NCI-H524 (cell line): Measurements from ENCODE around the gene IQCB1.
A peak's percentile ranks its signal among the peaks of the same experiment; 100 is the strongest.
"Not testable (repeated sequence)": the region's sequence is repeated elsewhere in the genome, so short reads cannot be mapped to it uniquely, and the experiment has no call there.

Experiments used
- DNase-seq, 2 experiments: peaks; one replicate each; lab custom pipeline; 2025; lab: John Stamatoyannopoulos, UW

IQCB1 gene

GRCh38 chr3:121803771-121804320 lies 31.0 kb downstream of the IQCB1 start:
- no peak for DNase-seq

DNA sequence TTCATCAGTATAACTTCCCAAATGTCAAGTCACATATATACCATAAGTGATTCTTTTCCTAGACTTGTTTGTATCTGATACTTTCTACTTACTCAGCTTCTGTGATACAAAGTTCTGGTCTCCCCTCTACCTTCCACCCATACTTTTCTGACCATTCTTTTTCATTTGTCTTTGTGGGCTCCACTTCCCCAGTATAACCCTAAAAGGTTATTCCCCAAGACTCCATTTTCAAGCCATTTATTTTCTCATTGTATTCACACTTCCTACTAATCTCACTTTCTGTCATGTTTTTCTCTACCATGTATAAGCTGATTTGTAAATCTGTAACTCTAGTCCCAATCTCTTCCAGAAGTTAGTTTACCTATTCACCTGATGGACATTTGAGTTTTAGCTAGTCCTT lies 34.0 kb downstream of the IQCB1 start:
- DNase-seq, result no peak

DNA sequence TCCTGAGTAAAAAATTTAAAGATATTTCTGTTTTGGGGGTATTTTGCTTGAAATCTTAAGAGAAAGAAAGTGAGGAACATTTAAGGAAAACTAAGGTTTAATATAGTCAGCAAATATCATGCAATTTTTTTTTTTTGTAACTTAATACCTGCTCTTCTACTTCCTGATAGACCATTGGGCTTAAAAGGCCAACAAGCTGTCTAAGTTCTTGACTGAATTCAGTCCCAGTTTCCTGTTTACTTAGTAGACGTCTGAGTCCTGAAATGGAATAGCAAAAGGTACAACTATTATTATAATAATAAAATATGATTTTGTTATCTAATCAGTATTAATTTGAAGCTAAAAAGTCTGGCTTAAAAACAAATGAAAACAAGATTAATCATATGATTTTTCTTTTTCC lies 37.9 kb downstream of the IQCB1 start:
- DNase-seq, result no peak

DNA sequence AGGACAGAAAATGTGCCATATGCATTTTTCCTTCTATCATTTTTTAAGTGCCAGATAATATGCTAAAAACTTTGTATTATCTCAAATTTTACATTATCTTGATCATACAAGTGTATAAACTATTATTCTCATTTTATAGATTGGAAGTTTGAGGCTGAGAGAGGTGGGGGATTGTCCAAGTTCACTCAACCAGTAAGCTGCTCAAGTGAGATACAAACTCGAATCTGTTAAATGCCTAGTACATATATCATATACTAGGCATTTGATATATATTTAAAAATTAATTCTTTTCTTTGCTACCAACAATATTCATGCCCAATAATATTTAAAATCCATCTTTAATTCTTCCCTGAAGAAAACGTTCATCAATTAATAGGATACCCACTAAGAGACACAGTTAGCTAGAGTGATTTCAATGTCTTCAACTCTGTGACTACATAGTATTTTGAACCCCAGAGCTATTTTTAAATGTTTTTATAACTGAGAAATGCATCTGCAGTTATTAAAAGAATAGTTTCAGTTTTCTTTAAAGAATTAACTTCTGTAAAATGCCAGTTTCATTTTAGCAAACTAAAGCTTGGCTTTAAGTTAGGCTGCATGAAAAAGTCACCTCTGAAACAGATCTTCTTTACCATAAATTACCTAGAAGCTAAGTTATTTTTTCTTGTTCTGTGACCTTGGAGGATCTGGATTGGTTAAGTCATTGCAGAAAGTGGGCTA lies 40.4 kb downstream of the IQCB1 start:
- DNase-seq, result no peak

DNA sequence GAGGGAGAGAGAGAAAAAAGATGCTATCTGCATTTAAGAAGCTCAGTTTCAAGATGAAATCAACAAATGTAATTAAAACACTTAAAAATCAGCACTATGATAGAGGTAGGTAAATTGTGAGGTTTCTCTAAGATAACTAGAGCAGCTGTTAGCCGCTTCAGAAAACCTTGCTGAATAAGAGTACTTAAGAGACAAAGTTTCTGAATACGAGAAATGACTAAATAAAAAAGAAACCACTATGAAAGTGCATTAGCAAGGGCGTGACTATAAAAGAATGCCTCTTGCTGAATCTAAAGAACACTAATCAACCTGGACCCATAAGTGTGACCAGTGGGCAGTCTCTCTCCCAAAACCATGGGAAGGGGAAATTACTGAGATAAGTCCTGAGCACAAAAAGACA lies 41.8 kb downstream of the IQCB1 start:
- no peak for DNase-seq

DNA sequence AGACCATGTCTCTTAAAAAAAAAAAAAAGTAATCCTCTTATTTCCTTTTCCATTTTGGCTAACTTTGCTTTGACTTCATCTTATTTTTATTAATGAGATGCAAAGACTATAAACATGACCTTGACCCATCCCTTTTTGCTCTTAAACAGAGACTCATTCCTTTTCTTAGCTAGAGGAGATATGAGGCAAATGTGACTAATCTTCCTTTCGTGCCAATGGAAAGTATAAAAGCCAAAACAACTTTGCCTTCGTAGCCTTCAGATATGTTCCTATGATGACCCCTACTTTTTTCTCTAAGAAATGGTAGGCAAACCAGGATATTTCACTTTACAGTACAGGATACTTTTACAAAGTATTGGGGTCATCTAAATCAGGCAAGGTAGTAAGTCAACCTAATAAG lies 48.4 kb downstream of the IQCB1 start:
- no peak for DNase-seq

- DNase-seq, result not testable (repeated sequence)
Measured at GRCh38 chr3:121782784-121783183, 52.1 kb downstream of the IQCB1 start.

DNA sequence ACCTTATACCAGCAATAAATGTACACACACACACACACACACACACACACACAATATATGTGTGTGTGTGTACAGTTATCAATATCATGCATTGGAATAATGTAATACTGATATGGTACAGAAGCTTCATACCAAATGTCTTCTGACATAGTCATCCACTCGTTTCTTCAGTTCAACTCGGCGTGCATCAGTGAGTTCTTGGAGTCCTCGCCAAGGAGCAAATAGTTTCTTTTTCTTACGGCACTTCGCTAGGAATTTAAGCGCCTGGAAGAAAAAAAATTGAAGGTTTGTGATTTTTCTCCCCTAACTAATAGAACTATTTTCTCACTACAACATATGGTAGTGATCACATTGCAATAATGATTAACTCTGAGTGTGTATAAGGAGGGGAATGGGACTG lies 53.2 kb downstream of the IQCB1 start:
- no peak for DNase-seq

- not testable (repeated sequence) for DNase-seq
Measured at GRCh38 chr3:121775095-121775494, 59.8 kb downstream of the IQCB1 start.

DNA sequence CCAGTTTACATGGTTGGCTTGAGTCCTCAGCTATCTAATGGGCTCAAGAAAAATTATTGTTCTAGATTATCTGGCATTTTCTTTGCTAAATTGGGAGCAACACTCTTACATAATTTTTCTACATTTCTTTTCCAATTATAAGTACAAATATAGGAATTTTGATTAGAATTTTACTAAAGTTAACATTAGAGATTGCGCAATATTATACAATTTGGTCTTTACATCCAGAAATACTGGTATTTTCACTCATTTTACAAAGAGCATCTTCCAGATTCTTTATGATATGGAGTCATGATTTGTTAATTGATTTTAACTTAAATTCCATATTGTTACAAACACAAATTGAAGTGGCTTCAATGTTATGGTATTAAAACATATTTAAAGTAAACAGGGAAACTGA lies 65.6 kb downstream of the IQCB1 start:
- no peak for DNase-seq

- DNase-seq, result no peak
Measured at GRCh38 chr3:121768452-121768851, 66.4 kb downstream of the IQCB1 start.

DNA sequence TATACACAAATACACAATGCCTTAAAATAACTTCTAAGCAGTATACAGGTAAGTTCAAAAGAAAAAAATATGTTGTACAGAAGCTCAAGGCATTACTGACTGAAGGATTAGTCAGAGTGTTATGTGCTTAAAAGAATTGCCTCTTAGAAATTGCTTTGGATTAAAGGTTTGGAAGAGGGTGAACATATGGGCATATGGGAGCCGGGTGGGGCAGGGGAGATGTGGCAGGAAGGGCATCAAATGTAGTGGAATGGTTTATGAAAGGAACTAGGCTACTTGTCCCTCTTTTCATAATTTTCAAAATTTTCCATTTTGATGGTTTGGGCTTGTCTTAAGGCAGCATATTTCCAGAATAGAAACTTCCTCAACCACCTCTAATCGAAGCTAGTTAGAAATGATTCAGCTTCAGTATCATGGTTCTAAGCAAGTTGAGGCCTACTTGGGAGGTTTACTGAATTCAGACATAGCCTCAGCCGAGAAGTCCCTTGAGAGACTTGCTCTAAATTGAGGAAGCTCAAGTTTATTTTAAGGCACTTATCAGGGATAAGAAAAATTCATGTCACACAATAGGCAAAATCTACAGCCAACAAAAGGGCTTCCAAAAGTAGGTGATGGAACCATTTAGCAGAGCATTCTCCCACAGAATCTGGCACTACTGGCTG lies 75.2 kb downstream of the IQCB1 start:
- peak; percentile 61 to 90 for DNase-seq

- DNase-seq, result no peak
Measured at GRCh38 chr3:121758727-121759450, 76.0 kb downstream of the IQCB1 start.

GRCh38 chr3:121757812-121758545 lies 76.9 kb downstream of the IQCB1 start:
- peak in 1 of 2 experiments; percentile 42 for DNase-seq

DNA sequence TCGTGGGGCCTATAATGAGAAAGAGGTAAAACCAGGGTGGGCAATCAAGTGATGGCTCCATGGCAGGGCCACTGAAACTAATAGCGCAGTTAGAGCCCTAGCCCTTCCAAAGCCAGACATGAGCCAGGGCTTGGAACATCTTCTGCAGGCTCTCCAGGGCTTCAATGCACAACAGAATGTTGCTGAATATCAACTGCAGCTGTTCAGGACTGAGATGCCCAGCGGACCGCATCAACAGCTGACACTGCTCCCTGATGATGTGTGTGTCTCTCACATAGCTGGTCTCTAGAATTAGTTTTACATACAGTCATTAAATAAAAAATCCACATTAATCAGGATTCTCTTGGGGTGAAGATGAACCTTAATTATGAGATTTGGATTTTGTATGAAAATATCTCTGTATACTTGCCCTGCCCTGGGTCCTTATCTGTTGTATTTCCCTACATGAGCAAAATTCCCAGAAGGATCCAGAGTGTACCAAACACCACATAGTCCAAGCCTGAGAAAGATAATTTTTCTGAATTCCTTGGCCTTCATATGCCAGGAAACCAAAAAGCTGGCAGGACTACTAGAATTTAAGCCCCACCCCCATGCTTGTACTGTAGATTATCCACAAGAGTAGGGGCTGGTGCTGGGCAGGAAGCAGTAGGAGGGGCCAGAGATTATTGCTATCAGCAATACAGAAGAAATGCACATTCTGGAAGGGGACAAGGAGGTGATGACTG lies 77.6 kb downstream of the IQCB1 start:
- DNase-seq, result peak; percentile 49 to 82

DNA sequence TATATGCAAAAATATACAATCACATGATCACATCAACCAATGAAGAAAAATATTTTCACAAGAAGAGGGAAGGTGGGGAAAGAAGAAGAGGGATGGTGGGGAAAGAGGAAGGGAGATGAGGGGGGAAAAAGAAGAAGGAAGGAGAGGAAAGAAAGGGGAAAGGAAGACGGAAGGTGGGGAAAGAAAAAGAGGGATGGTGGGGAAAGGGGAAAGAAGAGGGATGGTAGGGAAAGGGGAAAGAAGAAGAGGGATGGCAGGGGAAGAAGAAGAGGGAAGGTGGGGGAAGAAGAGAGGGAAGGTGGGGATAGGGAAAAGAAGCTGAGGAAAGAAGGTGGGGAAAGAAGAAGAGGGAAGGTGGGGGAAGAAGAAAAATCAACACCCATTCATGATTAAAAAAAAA lies 82.1 kb downstream of the IQCB1 start:
- DNase-seq, result no peak

- DNase-seq, result no peak
Measured at GRCh38 chr3:121752261-121752660, 82.6 kb downstream of the IQCB1 start.

DNA sequence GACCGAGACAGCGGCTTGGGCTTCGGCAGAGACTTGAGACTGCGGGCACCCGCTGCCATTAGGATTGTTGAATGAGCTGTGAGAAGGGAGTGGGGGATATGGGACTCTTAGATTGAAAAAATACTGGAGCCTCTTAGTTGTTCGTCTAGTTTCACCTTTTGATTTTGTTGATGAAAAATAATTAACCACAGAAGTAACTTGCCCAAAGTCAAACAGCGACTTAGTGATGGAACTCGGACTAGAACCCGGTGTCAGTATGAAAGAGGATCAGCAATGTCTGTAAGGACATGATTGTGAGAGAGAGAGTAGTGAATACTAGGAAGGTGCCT lies 84.8 kb downstream of the IQCB1 start:
- no peak for DNase-seq

- DNase-seq, result peak; percentile 100
Measured at GRCh38 chr3:121749276-121750086, 85.4 kb downstream of the IQCB1 start, which contains the start of gene GOLGB1. Gene GOLGB1, minus strand, starts transcription at chr3:121749741. Its CDS starts 18,770 bp downstream, at chr3:121730971.

- no peak for DNase-seq
Measured at GRCh38 chr3:121748680-121749275, 86.1 kb downstream of the IQCB1 start.
